Glomerular visceral epithelial cell (primary cell): ENCODE measurements around the gene FHIT.

Experiments
- DNase-seq: peaks from one replicate; pipeline ENCODE4 v3.0.0-alpha.2; 2016; ENCODE audit errors: extremely low spot score

Gene FHIT

DNA sequence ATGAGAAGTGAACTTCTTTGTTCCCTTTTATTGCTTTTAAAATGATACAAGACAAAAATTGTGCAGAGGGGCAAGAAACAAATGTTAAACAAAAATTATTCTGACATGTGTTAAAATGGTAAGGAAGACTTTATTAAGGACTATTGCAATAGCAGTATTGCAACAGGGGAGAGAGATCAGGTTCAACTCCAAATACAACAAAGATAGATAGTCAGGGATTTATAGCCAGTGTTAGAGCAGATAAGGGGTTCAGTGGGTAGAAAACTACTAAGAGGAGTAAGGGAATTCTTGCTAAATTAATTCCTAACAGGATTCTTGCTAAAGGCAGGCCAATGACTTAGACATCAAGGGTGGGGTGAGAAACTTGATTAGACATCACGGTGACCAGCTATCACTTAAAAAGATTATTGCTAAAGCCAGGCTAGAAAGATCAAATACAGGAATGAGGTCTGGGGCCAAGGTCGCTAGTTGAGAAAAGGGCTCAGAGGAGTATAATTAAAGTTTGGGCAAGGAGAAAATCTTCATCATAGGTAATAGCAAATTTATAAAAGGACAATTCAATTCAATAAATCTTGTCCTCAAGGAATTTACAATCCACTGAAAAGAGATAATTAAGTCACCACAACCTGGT, 81.5 kb downstream of the FHIT start:
- no peak for DNase-seq

DNA sequence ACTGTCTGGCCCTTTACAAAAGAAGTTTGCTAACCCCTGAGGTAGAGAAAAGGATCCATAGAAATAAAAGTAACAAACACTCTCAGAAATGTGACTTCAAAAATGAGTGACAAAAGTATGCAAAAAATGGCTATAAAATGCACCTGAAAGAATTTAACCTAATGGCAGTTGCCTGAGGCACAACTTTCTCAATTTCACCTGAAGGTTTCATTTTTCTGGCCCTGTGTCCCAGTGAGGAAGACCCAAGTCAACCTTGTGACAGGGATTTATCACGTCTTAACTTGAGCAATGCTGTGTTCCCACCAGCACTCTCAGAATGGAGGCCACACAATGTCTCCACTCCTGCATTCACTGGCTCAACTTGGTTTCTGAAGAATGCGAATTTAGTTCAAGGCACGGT, 83.0 kb downstream of the FHIT start:
- DNase-seq = no peak

DNA sequence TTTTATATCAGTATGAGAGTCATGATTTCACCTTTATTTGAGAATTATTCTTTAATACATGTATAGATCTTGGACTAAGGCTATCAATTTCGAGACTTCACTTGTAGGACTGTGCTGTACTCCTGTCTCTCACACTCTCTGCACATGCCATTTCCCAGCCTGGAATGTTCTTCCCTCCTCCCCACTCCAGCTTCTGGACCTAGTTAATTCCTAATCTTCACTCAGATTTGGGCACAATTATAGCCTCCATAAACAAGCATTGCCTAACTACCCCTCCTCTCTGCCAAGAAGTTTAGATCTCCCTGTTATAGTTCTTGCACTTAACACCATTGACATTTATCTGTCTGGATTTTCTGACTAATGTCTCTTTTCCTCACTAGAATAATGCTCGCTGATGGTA, 88.3 kb downstream of the FHIT start:
- DNase-seq = no peak

DNA sequence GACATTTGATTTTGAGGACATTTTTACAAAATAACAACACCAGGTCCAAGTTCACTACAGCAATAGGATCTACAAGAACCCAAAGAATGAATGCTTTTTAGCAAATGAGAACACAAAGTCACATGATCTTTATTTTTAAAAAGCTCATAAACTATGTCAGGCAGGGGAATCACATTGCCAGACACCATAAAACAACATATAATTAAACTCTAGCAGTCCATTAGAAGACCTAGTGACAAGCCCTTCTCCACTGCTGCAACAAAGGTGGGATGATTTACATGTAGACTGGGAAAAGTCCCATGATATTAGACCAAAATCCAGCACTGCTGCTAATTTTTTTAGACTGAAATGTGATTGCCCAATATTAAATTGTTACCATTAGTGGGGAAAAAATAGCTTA, 92.6 kb downstream of the FHIT start:
- DNase-seq = no peak

DNA sequence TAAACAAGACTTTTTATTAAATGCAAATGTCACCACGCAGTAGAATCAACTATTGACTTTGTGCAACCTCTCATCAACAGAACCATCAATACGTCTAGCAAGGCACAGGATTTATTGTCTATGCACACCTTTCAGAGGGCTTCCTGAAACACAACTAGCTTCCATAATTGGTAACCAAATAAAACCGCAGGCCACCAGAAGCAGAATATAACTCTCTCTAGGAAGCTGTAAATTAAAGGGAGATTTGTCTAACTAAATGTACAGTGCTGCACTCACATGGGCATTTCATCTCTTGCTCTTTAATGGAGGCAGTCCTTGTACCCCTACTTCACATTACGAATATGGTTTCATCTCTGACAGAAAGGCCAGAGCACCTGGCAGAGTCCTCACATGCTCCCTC, 93.0 kb downstream of the FHIT start:
- DNase-seq = no peak

DNA sequence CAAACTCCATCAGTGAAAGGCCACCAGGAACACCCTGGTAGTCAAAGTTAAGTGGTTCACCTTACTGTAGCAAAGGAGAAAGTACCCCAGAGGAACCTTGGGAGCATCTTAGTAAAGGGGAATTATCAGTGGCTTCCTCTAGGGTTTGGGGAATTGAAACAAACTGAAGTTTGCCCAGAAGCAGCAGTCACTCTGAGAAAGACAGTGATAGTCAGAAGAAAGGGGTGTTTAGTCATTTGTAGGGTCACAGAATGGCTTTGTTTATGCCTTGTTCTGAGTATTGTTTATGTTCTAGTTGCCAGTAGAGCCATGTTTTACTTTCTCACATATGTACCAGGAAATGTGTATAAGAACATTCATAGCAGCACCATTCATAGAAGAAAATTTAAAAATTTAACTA, 93.8 kb downstream of the FHIT start:
- DNase-seq = no peak

DNA sequence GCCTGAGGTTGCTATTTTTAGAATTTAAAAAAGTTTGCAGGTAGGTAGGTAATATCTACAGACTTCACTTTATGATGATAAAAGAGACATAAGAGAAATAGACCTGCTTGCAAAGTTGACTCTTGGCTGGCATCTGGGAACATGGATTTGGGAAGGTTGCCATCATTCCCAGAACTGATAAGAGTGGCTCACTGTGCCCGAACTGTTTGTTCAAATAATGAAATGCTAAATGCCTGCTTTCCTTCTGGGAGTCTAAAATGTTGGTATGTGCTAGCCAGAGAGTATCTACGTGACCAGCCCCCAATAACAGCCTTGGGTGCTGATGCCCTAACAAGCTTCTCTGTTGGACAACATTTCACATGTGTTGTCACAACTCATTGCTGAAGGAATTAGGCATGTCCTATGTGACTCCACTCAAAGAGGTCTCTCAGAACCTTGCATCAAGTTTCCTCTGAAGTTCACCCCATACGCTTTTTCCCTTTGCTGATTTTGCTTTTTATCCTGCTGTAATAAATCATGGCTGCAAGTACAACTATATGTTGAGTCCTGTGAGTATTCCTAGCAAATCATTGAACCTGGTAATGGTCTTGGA, 95.5 kb downstream of the FHIT start:
- no peak for DNase-seq

DNA sequence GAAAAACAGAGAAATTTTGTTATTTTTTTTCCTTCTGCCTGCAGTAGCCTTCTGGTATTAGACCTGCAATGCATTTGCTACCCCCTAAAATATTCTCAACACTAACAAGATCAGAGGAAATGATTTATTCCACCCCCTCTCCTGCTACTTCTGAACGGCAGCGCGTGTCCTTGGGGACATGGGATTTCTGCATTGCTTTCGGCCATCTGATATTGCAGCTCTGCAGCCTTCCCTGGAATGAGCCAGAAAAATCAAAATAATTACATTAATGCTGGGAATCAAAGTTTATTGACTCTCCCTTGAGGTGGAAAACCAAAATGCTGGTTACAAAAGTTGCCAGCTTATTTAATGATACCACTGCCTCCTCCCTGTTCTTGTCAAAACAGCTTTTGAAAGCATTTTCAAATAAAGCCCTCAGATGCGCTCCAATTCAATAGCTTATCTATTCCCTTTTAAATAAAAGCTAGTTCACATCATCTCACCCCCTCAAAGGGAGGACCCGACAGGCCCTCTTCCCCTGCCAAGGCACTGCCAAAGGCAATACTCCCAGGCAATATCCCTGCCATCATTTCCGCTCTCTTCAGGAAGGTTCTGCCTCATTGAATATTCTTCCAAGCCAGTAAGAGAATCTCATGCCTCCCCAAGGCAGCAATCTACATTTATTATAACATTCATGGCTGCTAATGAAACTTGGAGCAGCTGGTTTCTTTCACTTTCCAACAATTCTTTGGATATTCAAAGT, 96.6 kb downstream of the FHIT start:
- DNase-seq = no peak

DNA sequence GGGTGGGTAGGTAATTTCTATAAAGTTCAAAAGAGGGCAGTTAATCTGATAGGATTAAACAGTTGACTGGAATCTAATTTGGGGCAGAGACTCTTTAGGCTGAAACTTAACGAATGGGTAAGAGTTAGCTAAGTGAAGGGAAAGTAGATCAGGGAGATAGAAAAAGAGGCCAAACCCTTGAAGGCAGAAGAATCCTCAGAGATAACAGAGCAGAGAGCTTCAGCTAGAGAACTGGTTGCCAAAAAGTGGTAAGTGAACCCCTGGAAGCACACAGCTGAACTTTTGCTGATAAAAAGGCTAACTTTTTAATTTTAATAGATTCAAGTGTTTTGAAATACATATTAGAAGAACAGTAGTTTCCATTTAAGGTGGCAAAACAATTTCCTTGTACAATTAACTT, 99.2 kb downstream of the FHIT start:
- no peak for DNase-seq

DNA sequence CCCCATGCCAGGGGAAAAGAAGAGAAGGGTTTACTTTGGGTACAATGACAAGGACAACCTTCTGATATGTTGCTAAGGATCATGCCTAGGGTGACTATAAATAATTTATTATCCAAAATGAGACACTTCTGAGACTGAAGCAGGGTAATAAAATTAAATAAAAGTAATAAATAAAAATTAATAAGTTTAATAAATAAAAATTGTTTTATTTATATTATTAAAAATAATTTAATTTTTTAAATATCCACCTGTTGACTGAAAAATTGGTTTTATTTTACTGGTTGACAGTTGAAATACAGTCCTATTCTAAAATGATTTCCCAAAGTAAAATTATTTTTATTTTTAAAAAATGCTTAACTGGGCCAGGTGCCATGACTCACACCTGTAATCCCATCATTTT, 102.0 kb downstream of the FHIT start:
- no peak for DNase-seq

DNA sequence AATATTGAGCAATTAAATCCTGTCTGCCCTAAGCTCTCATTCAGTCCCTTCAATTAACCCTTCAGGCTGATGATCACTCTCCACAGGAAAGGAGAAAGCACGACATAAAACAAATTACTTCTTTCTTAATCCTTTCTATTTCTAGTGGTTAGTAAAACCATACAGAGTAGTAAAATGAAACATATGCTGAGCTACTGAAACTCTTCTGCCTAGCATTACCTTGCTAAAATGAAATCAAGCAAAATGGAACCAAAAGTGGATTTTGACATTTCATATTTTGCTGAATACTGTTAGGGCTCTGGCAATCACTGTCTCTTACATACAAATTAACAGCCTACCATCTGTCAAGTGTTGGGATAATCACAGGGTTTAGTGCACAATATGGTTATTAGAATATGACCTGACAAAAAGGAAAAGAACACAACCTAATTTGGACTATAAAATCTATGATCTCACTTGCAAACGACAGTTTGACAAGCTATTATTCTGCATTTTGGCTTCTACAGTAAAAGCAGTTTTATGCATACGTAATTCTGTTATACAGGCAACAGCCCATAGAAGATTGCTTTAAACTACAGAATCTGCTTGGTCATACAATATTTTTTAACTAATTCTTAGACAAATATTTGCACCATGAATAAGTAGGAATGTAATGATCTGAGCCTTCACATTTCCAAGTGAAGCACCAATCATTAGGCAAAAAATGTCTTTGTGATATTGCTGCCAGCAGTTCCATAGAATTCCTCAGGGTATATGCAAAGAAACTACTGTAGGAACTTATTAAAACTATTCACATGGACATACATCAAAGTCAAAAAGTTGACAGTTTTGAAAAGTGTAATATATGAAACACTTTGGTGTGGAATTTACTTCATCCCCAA, 105.0 kb downstream of the FHIT start:
- DNase-seq = no peak

DNA sequence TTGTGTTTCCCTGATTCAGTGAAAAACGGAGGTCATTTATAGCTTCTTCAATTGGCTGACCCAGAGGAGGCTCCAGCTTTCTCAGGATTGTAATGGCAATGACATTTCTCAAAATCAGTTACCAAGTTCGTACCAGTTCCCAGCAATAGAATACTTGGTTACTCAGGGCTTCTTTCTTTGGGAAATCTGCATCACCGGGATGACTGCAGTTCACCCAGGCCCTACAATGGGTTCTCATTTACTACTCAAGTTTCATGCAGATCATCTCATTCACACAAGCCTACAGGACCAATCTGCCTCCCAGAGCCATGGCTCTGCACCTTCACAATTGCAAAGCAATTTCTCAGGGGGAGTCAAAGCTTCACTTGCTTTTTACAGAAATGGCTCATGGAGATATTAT, 109.6 kb downstream of the FHIT start:
- no peak for DNase-seq

DNA sequence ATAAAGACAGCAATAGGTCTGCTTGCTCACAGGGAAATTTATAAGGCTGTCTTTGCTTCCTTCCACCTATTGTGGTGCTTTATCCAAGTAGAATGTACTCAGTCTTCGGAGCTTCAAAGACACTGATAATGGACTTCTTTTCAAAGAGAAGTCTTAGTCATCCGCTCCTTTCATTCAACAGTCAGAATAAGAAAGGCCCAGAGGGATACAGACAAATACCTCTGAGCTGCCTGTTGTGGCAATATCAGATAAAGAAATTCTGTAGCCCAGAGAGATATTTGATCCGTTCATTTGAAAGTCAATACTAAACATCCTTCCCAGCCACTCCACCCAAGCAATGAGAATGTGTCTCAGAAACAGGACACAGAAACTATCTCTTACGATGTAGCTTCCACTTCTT, 110.0 kb downstream of the FHIT start:
- no peak for DNase-seq

DNA sequence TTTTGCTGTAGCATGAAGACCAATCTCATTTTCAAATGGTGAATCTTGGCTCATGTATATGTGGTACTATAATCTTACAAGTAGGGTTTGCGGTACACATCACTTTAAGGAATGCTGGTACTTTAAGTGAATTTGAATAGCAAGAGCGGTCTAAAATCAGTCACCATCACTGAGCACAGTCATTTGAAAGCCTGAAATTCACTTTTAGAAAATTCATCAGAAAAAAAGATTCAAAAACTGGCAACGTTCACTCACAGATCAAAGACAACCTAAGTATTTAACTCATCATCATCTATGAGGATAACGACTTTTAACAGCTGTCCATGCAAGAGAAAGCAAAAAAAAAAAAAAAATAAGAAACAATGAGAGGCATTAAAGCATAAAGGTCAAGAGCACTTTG, 111.6 kb downstream of the FHIT start:
- no peak for DNase-seq

DNA sequence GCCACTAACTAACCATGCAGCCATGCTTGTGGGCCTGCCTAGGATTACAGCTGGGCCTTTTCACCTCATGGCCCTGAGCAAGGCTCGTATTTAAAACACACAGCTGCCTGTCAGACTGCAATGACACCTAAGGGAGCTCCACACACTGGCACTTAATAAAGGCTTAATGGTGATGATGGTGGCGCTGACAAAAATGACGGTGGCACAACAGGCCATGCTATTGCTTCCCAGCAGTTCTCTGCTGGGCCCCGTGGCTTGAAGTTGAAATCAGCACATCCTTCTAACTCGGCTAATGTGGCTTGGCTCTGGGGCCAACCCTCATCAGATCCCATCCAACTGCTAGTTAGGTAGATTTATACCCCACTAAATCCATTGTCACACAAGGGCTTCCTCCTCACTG, 112.9 kb downstream of the FHIT start:
- DNase-seq = no peak

DNA sequence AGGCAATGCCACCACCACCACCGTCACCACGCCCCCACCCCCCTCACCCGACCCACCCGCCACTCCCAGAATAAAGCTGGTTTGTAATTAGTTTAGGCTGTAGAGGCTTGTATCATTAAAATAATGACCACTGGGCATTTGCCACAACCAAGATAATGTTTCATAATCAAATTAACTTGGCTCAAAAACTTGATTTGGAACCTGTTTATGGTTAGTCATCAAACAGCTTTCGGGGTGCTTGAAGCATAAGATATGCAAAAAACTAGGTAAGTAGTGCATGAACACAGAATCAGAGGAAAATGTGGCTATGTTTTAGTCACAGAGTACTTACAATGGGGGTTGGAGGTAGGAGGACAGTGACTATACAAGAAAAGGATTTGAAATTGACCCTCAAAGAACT, 115.1 kb downstream of the FHIT start:
- DNase-seq = no peak

DNA sequence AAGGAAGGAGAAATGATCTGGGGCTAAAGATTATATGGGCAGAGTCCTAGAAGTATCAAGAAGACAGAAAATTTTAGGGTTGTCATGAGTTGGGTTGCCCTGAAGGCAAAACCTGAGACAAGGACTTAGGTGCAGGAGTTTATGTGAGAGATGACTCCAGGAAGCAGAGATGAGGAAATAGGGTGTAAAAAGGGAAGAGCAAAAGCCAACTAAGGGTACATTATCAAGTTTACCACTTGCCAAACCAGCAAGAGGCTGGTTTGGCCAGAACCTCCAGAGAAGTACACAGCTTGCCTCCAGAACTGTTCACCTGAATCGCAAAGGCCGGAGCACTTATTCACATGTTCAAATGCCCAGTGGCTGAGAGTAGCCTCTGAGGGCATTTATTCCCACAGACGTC, 116.7 kb downstream of the FHIT start:
- no peak for DNase-seq

DNA sequence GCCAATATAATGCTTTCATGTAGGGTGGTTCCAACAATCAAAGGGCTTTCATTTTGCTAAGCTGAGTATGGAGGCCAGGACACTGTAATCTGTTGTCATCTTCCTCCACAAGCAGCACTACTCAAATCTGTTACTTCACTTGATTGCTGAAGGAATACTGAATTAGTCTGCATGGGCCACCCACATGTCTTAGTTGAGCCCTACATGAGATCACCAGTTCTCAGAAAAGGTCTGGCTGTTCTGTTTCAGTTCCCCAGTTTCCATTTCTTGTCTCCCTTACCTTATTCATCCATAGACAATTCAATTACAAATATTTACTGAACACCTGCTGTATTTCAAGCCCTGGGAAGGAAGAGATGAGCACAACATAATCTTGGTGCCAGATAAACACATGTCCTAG, 119.2 kb downstream of the FHIT start:
- no peak for DNase-seq

DNA sequence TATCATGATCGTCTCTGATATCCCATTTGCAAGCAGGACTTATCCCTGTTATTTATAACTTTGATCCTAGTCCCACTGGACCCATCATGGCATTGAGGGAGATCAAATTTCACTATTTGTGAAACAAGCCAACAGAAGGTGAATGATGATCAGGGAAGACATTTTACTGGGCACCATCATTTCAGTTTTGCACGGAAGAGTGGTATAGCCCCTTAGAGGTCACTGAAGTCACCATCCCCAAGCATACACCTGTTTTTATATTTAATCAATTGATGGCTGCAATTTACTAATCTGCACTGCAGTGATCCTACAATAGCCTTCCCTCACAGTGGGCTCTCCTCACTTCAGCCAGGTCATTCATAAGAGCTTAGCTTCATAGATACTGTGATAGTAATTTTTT, 132.4 kb downstream of the FHIT start:
- DNase-seq = no peak

DNA sequence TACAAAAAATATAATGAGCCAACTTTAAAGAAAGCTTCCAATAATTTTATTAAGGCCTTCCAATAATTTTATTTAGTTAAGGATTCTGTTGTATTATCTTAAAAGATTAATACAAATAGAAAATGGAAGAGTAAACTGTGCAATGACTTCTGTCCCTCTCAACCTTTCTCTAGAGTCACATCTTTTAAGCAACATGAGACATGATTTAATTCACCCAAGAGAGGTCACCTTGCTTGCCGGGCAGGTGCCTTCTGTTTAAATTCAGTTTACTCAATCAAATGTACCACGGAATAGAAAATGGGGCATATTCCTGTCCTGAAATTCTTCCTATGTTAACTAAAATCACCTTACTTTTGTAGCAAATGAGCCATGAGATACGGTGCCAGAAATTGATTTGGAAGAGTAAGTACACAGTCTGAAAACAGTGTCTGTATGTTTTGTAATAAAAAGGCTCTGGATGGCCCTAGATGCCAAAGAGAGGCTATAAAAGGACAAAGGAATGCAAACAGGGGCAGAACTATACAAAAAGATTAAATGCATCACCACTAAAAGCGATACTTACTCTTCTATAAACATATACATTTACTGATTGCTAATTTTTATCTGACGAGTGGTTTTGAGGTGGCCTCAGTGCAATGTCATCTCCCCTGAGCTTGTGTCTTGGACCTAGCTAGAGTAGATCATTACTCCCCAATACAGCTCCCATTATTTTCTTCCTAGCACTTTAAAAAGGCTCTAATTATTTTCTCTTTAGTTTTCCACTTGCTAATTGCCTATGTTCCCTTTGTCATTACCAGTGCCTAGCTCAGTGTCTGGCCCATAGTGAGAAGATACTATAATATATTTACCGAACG, 134.0 kb downstream of the FHIT start:
- no peak for DNase-seq

DNA sequence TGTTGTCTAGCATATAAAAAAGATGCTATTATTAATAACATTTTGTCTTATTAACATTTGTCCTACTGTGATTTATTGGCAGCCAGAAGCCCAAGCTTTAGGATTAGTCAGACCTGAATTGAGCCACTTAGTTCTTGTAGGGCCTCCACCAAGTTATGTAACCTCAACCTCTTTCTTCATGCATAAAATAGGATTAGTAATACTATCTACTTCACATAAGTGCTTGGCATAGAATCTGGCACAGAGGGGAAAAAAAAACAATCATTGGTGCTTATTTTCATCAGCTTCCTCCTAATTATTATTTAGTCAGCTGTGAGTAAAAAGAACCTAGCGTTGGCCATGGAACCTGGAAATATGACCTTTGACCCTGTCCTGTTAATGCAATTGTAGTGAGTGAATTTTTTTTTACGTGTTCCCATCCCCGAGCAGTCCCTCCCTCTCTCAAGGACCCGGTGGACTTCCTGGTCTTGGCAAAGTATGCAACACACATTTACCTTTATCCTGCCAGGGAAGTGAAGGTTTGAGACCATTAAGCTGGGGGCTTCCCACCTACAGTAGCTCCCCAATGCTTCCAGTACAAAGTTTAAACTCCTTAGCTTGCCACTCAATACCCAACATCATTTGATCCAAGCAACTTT, 136.8 kb downstream of the FHIT start:
- DNase-seq = no peak
